ENCODE measurements around the gene DLG2.
"Not testable (repeated sequence)": the region's sequence is repeated elsewhere in the genome, so short reads cannot be mapped to it uniquely, and the experiment has no call there.

The DLG2 gene

DNA sequence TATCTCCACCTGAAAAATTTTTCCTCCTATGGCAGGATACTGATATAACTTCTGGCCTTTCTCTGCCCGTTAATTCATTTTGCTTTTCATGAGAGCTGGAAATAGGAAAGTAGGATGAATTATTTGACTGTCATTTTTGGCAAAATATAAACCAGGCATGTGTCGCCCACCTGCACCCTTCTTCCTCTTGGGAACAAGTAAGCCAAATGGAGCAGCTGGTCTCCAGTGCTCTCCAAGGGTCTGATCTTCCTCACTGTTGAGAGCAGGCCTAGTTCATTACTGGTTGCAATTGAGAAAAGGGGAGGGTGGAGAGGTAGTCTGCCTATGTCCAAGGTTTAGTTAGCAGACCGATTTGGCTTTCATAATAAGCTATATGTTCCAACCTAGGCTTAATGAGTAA, 582.2 kb downstream of the DLG2 start:
- Histone ChIP-seq H3K4me3 (ENCODE audit: insufficient read depth, low read depth, low read length, poor library complexity, severe bottlenecking) (no peak overlapping the region), H3K27ac (ENCODE audit: insufficient read depth, low read length, poor library complexity, severe bottlenecking) (no peak overlapping the region), H3K9me3 (ENCODE audit: control insufficient read depth, low read length) (no peaks in the 10 kb centered on the region), H3K27me3 (replicated peaks; ENCODE audit: control insufficient read depth, insufficient read depth, low read length, poor library complexity, severe bottlenecking) (no peaks in the 10 kb centered on the region), H3K36me3 (ENCODE audit: control insufficient read depth, insufficient read depth, low read length) (no peaks in the 10 kb centered on the region), H3K4me1 (ENCODE audit: control insufficient read depth, insufficient read depth, low read length, poor library complexity, severe bottlenecking) (no peaks in the 10 kb centered on the region)
- no peak for DNase-seq

DNA sequence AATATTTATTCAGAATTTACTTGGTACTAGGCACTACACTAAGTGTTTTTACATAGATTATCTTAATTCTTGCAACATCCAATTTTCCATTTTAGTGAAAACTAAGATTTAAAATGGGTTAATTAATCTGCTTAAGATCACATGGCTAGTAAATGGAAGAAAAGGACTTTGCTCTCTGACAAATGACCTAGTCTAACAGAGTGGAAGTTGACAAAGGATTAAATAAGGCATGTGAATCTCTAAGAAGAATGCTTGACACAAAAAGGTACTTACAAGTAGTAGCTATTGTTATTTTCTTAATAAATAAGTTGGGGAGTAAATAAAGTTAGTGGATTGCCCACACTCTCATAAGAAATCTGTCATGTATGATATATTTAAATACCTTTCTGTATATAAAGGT, 584.8 kb downstream of the DLG2 start:
- Histone ChIP-seq H3K9me3 (ENCODE audit: control insufficient read depth, low read length) (no peaks in the 10 kb centered on the region), H3K27me3 (replicated peaks; ENCODE audit: control insufficient read depth, insufficient read depth, low read length, poor library complexity, severe bottlenecking) (no peaks in the 10 kb centered on the region), H3K4me3 (ENCODE audit: insufficient read depth, low read depth, low read length, poor library complexity, severe bottlenecking) (no peak overlapping the region), H3K36me3 (ENCODE audit: control insufficient read depth, insufficient read depth, low read length) (no peaks in the 10 kb centered on the region), H3K4me1 (ENCODE audit: control insufficient read depth, insufficient read depth, low read length, poor library complexity, severe bottlenecking) (no peaks in the 10 kb centered on the region), H3K27ac (ENCODE audit: insufficient read depth, low read length, poor library complexity, severe bottlenecking) (no peak overlapping the region)
- DNase-seq, result no peak

DNA sequence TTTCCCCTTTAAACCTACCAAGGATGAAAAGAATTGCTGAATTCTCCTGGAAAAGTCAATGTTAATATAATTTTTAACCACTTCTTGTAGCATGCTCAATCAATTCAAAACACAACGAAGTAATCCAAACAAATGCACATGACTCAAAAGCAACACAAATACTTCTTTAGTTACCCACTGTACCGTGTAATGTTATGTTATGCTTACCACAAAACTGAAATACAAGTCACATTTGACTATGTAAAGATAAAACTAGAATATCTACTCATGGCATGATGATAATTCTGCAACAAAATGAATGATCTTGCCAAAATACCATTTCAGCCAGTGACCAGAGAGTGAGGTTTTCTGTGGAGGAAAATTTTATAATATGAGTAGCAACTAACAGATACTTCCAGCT, 587.0 kb downstream of the DLG2 start:
- no peak overlapping the region for H3K4me3 ChIP-seq (ENCODE audit: insufficient read depth, low read depth, low read length, poor library complexity, severe bottlenecking)
- no peaks in the 10 kb centered on the region for H3K4me1 ChIP-seq (ENCODE audit: control insufficient read depth, insufficient read depth, low read length, poor library complexity, severe bottlenecking)
- no peaks in the 10 kb centered on the region for H3K9me3 ChIP-seq (ENCODE audit: control insufficient read depth, low read length)
- H3K36me3 ChIP-seq (ENCODE audit: control insufficient read depth, insufficient read depth, low read length), result no peaks in the 10 kb centered on the region
- DNase-seq, result no peak
- no peak overlapping the region for H3K27ac ChIP-seq (ENCODE audit: insufficient read depth, low read length, poor library complexity, severe bottlenecking)
- no peaks in the 10 kb centered on the region for H3K27me3 ChIP-seq (replicated peaks; ENCODE audit: control insufficient read depth, insufficient read depth, low read length, poor library complexity, severe bottlenecking)

DNA sequence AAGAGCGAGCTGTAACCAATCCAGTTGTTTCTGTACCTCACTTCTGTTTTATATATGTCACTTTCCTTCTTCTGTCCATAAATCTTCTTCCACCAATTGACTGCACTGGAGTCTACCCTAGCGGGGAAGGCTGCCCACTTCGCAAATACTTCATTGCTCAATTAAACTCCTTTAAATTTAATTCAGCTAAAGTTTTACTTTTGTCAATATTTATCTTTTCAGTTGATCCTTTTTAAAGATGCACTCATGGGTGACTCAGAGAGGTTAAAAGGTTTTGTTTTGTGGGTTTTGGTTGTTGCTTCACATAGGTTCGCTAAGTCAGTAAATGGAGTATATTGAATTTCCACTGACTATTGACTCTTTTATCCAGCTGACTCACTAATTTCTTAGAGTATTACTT, 597.2 kb downstream of the DLG2 start:
- Histone ChIP-seq H3K9me3 (ENCODE audit: control insufficient read depth, low read length) (no peaks in the 10 kb centered on the region), H3K27me3 (replicated peaks; ENCODE audit: control insufficient read depth, insufficient read depth, low read length, poor library complexity, severe bottlenecking) (no peaks in the 10 kb centered on the region), H3K4me3 (ENCODE audit: insufficient read depth, low read depth, low read length, poor library complexity, severe bottlenecking) (no peak overlapping the region), H3K4me1 (ENCODE audit: control insufficient read depth, insufficient read depth, low read length, poor library complexity, severe bottlenecking) (no peaks in the 10 kb centered on the region), H3K27ac (ENCODE audit: insufficient read depth, low read length, poor library complexity, severe bottlenecking) (no peak overlapping the region), H3K36me3 (ENCODE audit: control insufficient read depth, insufficient read depth, low read length) (no peaks in the 10 kb centered on the region)
- DNase-seq, result no peak

DNA sequence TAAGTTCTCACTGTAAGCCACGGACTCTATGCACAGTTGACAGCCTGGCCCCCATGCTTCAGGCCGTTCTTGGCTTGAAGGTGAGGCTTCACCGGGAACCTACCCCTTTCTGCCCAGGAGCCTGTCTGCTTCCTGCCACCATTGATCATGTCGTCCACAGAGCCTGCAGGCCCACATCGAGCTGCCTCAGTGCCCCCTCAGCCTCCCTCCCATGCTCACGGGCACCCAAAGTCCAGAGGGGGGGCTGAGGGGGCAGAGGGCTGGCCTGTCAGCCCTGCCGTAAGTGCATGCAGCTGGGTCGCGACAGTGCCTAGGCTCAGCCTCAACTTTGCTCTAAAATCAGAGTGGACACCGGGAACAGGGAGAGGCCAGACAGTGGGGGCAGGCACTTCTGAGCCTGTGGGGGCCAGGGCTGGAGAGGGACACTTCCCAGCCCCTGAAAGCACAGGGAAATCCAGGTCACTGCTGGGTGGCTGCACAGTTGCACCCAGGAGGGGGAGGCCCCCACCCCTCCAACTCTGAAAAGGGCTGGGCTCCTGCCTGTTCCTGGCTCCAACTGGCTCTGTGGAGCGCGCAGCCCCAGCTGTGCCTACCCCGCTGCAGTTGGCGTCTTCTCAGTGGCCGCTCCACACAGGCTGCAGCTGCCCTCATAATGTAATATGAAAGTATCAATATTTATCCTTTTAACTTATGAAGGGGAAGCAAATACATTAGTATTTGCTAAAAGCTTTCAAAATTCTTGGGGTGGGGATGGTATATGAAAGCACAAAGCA, 598.6 kb downstream of the DLG2 start:
- no peak overlapping the region for H3K27ac ChIP-seq (ENCODE audit: insufficient read depth, low read length, poor library complexity, severe bottlenecking)
- no peaks in the 10 kb centered on the region for H3K36me3 ChIP-seq (ENCODE audit: control insufficient read depth, insufficient read depth, low read length)
- no peaks in the 10 kb centered on the region for H3K27me3 ChIP-seq (replicated peaks; ENCODE audit: control insufficient read depth, insufficient read depth, low read length, poor library complexity, severe bottlenecking)
- no peak overlapping the region for H3K4me3 ChIP-seq (ENCODE audit: insufficient read depth, low read depth, low read length, poor library complexity, severe bottlenecking)
- DNase-seq, result no peak
- no peaks in the 10 kb centered on the region for H3K4me1 ChIP-seq (ENCODE audit: control insufficient read depth, insufficient read depth, low read length, poor library complexity, severe bottlenecking)
- H3K9me3 ChIP-seq (ENCODE audit: control insufficient read depth, low read length), result no peaks in the 10 kb centered on the region

DNA sequence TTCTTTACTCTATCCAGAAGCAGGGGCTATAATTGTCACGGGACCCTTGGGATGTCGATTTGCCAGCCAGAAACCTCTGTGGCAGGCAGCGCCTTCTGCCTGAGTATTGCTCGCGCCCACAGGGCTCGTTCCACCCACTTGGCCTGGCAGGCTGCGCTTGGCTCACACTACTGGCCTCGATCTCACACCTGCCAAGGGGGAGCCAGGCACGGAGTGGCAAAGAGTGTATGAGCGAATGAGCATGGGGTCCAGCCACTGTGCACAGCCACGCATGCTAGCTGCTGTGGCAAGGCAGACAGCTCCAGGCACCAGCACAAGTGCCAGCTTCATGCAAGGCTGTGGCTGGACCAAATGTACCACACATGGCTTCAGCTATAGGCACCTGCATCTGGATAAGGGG, 599.8 kb downstream of the DLG2 start:
- Histone ChIP-seq H3K36me3 (ENCODE audit: control insufficient read depth, insufficient read depth, low read length) (no peaks in the 10 kb centered on the region), H3K27ac (ENCODE audit: insufficient read depth, low read length, poor library complexity, severe bottlenecking) (no peak overlapping the region), H3K27me3 (replicated peaks; ENCODE audit: control insufficient read depth, insufficient read depth, low read length, poor library complexity, severe bottlenecking) (no peaks in the 10 kb centered on the region), H3K9me3 (ENCODE audit: control insufficient read depth, low read length) (no peaks in the 10 kb centered on the region), H3K4me1 (ENCODE audit: control insufficient read depth, insufficient read depth, low read length, poor library complexity, severe bottlenecking) (no peaks in the 10 kb centered on the region), H3K4me3 (ENCODE audit: insufficient read depth, low read depth, low read length, poor library complexity, severe bottlenecking) (no peak overlapping the region)
- no peak for DNase-seq

DNA sequence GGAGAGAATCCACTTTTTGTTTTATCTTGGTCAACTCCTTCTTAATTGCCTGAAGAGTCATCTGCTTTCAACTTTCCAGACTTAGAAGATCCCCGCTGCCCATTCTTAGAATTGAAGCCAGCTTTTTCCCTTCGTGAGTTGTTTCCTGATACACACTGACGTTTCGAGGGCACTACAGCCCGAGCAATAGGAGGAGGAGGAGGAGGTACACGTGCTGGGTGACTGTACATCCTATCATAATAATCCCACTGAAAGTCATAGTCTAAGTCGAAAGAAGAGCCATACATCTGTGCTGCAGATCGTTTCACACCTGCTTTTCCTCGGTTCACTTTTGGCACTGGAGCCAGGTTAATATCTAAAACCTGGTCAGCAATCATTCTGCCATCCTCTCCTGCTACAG, 606.1 kb downstream of the DLG2 start:
- no peak for DNase-seq
- no peak overlapping the region for H3K27ac ChIP-seq (ENCODE audit: insufficient read depth, low read length, poor library complexity, severe bottlenecking)
- H3K9me3 ChIP-seq (ENCODE audit: control insufficient read depth, low read length), result no peaks in the 10 kb centered on the region
- H3K27me3 ChIP-seq (replicated peaks; ENCODE audit: control insufficient read depth, insufficient read depth, low read length, poor library complexity, severe bottlenecking), result no peaks in the 10 kb centered on the region
- H3K36me3 ChIP-seq (ENCODE audit: control insufficient read depth, insufficient read depth, low read length), result no peaks in the 10 kb centered on the region
- H3K4me3 ChIP-seq (ENCODE audit: insufficient read depth, low read depth, low read length, poor library complexity, severe bottlenecking), result no peak overlapping the region
- H3K4me1 ChIP-seq (ENCODE audit: control insufficient read depth, insufficient read depth, low read length, poor library complexity, severe bottlenecking), result no peaks in the 10 kb centered on the region

DNA sequence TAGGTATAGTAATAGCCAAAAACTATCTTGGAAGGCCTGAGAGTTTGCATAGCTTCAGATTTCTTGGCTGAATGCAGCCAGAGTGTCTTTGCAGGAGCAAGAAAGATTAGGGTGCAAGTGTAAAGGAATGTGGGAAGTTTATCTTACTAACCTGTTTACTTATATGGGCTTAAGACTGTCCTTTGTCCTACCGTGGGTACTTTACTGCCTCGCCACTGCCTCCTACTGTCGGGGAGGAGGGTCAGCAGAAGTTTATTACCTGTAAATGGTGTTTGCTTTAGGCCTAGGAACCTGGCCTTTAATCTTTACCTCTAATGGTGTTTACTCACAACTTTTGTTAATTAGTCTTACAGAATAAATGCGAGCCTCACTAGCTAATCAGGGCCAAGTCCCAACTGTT, 633.8 kb downstream of the DLG2 start:
- H3K4me1 ChIP-seq (ENCODE audit: control insufficient read depth, insufficient read depth, low read length, poor library complexity, severe bottlenecking), result no peaks in the 10 kb centered on the region
- H3K4me3 ChIP-seq (ENCODE audit: insufficient read depth, low read depth, low read length, poor library complexity, severe bottlenecking), result no peak overlapping the region
- H3K9me3 ChIP-seq (ENCODE audit: control insufficient read depth, low read length), result peaks cover 9% of the 10 kb centered on the region
- no peaks in the 10 kb centered on the region for H3K36me3 ChIP-seq (ENCODE audit: control insufficient read depth, insufficient read depth, low read length)
- no peaks in the 10 kb centered on the region for H3K27me3 ChIP-seq (replicated peaks; ENCODE audit: control insufficient read depth, insufficient read depth, low read length, poor library complexity, severe bottlenecking)
- no peak for DNase-seq
- H3K27ac ChIP-seq (ENCODE audit: insufficient read depth, low read length, poor library complexity, severe bottlenecking), result no peak overlapping the region

DNA sequence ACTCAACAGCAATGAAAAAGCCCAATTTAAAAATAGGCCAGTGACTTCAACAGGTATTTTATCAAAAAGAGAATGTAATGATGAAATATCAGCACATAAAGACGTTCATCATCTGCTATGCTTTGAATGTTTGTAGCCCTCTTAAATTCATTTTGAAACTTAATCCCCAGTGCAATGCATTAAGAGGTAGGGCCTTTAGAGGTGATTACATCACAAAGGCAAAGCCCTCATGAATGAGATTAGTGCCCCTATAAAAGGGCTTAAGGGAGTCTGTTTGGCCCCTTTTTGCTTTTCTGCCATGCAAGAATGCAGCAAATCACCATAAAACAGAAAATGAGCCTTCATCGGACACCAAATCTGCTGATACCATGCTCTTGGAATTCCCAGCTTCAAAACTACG, 637.0 kb downstream of the DLG2 start:
- Histone ChIP-seq H3K36me3 (ENCODE audit: control insufficient read depth, insufficient read depth, low read length) (no peaks in the 10 kb centered on the region), H3K4me3 (ENCODE audit: insufficient read depth, low read depth, low read length, poor library complexity, severe bottlenecking) (no peak overlapping the region), H3K27ac (ENCODE audit: insufficient read depth, low read length, poor library complexity, severe bottlenecking) (no peak overlapping the region), H3K9me3 (ENCODE audit: control insufficient read depth, low read length) (peaks cover 2% of the 10 kb centered on the region), H3K27me3 (replicated peaks; ENCODE audit: control insufficient read depth, insufficient read depth, low read length, poor library complexity, severe bottlenecking) (no peaks in the 10 kb centered on the region), H3K4me1 (ENCODE audit: control insufficient read depth, insufficient read depth, low read length, poor library complexity, severe bottlenecking) (no peaks in the 10 kb centered on the region)
- DNase-seq, result no peak

DNA sequence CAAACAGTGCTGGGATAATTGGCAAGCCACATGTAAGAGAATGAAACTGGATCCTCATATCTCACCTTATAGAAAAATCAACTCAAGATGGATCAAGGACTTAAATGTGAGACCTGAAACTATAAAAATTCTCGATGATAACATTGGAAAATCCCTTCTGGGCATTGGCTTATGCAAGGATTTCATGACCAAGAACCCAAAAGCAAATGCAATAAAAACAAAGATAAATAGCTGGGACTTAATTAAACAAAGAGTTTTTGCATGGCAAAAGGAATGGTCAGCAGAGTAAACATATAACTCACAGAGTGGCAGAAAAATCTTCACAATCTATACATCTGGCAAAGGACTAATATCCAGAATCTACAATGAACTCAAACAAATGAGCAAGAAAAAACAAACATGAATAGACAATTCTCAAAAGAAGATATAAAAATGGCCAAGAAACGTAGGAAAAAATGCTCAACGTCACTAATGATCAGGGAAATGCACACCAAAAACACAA, 639.4 kb downstream of the DLG2 start:
- H3K4me3 ChIP-seq (ENCODE audit: insufficient read depth, low read depth, low read length, poor library complexity, severe bottlenecking); H3K27me3 ChIP-seq (replicated peaks; ENCODE audit: control insufficient read depth, insufficient read depth, low read length, poor library complexity, severe bottlenecking); H3K4me1 ChIP-seq (ENCODE audit: control insufficient read depth, insufficient read depth, low read length, poor library complexity, severe bottlenecking); H3K36me3 ChIP-seq (ENCODE audit: control insufficient read depth, insufficient read depth, low read length); H3K9me3 ChIP-seq (ENCODE audit: control insufficient read depth, low read length); DNase-seq; H3K27ac ChIP-seq (ENCODE audit: insufficient read depth, low read length, poor library complexity, severe bottlenecking): not testable (repeated sequence)

Data from effector memory CD4-positive, alpha-beta T cell (primary cell).